HAP-1 (cell line): ENCODE measurements around the gene KCNJ5.

Experiments used
- DNase-seq, 2 experiments: peaks; one replicate each; pipeline ENCODE4 v3.0.0-alpha.2; 2016 to 2020; ENCODE audit warnings: low spot score in 2 of 2
- H3K27me3 ChIP-seq: fragments of 250-450 bp; sonication (Bioruptor Pico); 2 replicates; pipeline ENCODE4 v1.5.1; 2020; ENCODE audit warnings: low read depth, mild to moderate bottlenecking, moderate library complexity
- H3K36me3 ChIP-seq: fragments of 250-450 bp; sonication (Bioruptor Pico); replicated peaks from 2 replicates; pipeline ENCODE4 v1.5.1; 2020; ENCODE audit warnings: mild to moderate bottlenecking
- H3K4me1 ChIP-seq: fragments of 250-450 bp; sonication (Bioruptor Pico); 2 replicates; pipeline ENCODE4 v1.5.1; 2020; ENCODE audit warnings: mild to moderate bottlenecking
- H3K4me3 ChIP-seq: fragments of 250-450 bp; sonication (Bioruptor Pico); 2 replicates; pipeline ENCODE4 v1.5.1; 2020; ENCODE audit warnings: mild to moderate bottlenecking, moderate library complexity
- H3K9me3 ChIP-seq: fragments of 250-450 bp; sonication (Bioruptor Pico); 2 replicates; pipeline ENCODE4 v1.5.1; 2020; ENCODE audit warnings: mild to moderate bottlenecking, moderate library complexity
- in situ Hi-C: fragments of 300-500 bp; cut with MboI; formaldehyde crosslinking; loops from 3 replicates; pipeline ENCODE4 v1.14.3; 2020; ENCODE audit warnings: low sequenced_read_pairs, inconsistent platforms, mixed read lengths

KCNJ5 gene

DNA sequence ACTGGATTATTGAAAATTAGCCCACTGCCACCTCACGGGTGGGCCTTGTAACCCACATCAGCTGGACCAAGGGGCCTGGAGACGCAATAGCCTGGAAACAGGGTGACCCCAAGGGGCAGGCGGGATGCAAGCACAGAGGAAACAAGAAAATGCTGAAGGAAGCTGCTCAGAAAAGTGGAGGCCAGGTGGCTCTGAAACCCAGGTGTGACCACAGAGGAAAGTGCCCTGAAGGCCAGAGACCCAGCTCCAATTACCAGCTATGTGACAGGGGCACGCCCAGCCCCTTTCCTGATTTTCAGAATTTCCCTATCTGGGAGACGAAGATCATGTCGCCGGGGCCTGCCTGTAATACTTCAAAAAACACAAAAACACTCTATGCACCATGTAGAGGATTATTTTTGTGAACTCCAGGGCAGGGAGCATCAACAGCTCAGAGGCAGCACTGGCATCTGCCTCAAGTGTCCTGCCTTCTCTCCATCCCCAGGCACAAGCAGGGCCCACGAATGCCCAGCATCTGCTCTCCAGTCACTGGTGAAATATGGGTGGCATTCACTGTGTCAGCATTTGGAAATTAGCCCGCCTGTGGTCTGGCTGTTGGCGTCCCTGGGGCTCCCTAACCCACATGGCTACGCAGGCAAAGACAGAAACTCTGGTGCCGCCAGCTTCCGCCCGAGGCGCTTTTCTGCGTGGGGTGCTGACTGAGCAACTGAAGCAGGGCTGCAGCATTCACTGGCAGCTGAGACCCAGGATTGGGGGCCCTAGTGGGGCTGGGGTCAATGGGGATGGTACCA lies 30.4 kb upstream of the KCNJ5 start:
- Histone ChIP-seq H3K4me3 (no peak overlapping the region), H3K4me1 (no peaks in the 10 kb centered on the region; the same call in 1 of the 2 replicates), H3K36me3 (no peaks in the 10 kb centered on the region), H3K27me3 (no peaks in the 10 kb centered on the region), H3K9me3 (no peaks in the 10 kb centered on the region)
- in situ Hi-C loops = no loop called here
- DNase-seq = no peak

- H3K4me3 ChIP-seq = no peak overlapping the region
- H3K27me3 ChIP-seq = no peaks in the 10 kb centered on the region
- no peaks in the 10 kb centered on the region for H3K36me3 ChIP-seq
- in situ Hi-C loops = no loop called here
- no peaks in the 10 kb centered on the region; the same call in 1 of the 2 replicates for H3K4me1 ChIP-seq
- no peak for DNase-seq
- H3K9me3 ChIP-seq = no peaks in the 10 kb centered on the region
These were observed 28.8 kb upstream of the KCNJ5 start for GRCh38 chr11:128862406-128862805.

DNA sequence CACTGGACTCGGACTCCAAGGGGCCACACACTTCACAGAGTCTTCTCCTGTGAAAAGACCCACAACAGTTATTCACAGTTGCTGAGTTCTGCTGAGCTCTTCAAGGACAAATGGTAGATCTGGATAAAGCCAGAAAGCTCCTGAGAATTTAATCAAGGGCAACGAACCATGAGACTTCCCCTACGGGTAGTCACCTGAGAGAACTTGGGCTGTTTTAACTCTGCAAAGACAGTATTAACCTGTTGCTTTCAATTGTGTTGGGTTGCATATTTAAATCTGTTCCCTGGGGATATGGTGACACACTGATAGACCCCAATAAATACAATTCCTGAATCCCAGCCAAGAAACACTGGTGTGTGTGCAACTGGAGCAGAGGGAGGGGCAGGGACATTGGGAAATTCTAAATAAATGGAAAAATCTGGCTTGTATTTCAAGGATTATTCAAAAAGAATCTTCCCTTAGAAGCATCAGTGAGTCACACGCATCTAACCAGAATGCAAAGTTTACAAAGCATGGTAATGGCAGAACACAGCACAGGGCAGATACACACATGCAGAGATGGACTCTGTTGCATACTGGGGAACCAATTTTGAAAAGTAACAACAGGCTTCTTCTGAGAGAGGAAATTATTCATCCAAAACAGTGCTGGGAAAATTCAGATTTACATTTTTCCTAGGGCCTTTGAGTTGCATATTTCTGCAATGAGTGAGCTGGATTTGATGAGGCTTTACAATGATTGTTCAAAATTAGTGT lies 28.1 kb upstream of the KCNJ5 start:
- Histone ChIP-seq H3K9me3 (no peaks in the 10 kb centered on the region), H3K4me1 (no peaks in the 10 kb centered on the region; the same call in 1 of the 2 replicates), H3K27me3 (no peaks in the 10 kb centered on the region), H3K36me3 (no peaks in the 10 kb centered on the region), H3K4me3 (no peak overlapping the region)
- DNase-seq = peak in 1 of 2 experiments; percentile 29
- in situ Hi-C loops = no loop called here

GRCh38 chr11:128865490-128865889 lies 25.7 kb upstream of the KCNJ5 start:
- no peak for DNase-seq
- Histone ChIP-seq H3K27me3 (no peaks in the 10 kb centered on the region), H3K4me1 (no peaks in the 10 kb centered on the region; the same call in 1 of the 2 replicates), H3K9me3 (no peaks in the 10 kb centered on the region), H3K36me3 (no peaks in the 10 kb centered on the region), H3K4me3 (no peak overlapping the region)
- in situ Hi-C loops = no loop called here

GRCh38 chr11:128867277-128867676 lies 23.9 kb upstream of the KCNJ5 start, which contains the start of gene KCNJ1:
Gene KCNJ1, minus strand, starts transcription at chr11:128867296. Its CDS starts 27,053 bp downstream, at chr11:128840243.
- no peaks in the 10 kb centered on the region for H3K27me3 ChIP-seq
- in situ Hi-C loops = no loop called here
- H3K9me3 ChIP-seq = no peaks in the 10 kb centered on the region
- no peak for DNase-seq
- no peaks in the 10 kb centered on the region; the same call in 1 of the 2 replicates for H3K4me1 ChIP-seq
- no peak within 1 kb of the TSS for H3K4me3 ChIP-seq
- no peaks in the 10 kb centered on the region for H3K36me3 ChIP-seq

- no peaks in the 10 kb centered on the region for H3K4me1 ChIP-seq
- DNase-seq = no peak
- in situ Hi-C loops = no loop called here
- H3K36me3 ChIP-seq = no peaks in the 10 kb centered on the region
- H3K4me3 ChIP-seq = no peak overlapping the region
- H3K9me3 ChIP-seq = no peaks in the 10 kb centered on the region
- no peaks in the 10 kb centered on the region for H3K27me3 ChIP-seq
These were observed 22.1 kb upstream of the KCNJ5 start for GRCh38 chr11:128868841-128869671.

DNA sequence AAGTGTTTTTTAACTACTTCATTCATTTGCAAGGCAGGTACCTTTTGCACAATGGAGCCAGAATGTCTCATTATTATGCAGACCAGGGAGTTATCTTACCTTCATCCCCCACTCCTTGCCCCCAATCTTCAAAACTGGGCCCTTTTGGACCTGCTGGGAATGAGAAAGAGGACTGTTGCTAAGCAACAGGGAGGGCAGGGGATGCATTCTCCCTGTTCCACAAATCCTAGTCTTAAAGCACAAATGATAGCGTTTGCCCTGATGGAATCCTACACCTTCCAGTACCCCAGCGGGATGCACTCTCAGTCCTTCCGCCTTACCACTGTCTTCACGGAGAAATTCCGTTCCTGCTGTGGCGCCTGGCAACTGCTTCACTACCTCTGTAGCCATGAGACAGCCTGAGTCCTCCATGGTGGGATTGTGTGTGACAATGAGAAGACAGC lies 20.0 kb upstream of the KCNJ5 start:
- no peak overlapping the region for H3K4me3 ChIP-seq
- H3K4me1 ChIP-seq = no peaks in the 10 kb centered on the region
- in situ Hi-C loops = no loop called here
- H3K9me3 ChIP-seq = no peaks in the 10 kb centered on the region
- H3K36me3 ChIP-seq = no peaks in the 10 kb centered on the region
- H3K27me3 ChIP-seq = no peaks in the 10 kb centered on the region; the same call in 1 of the 2 replicates
- no peak for DNase-seq

DNA sequence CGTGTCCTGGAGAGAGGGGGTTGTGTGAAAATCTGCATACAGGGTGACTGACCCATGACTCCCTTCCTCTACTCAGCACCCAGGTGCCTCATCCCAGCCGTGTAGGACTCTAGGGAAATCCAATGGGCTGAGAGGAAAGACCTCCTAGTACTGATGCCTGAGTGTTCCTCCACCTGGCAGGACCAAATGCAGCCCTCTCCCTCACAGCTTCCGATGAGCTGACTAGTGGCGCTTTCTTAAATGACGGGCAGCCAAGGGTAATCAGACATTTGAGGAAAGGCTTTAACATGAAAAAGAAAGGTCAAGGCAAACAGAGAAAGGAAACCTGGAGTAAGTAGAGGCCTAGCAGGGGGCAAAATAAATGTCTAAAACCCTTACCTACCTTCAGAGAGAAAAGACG lies 19.1 kb upstream of the KCNJ5 start:
- Histone ChIP-seq H3K27me3 (no peaks in the 10 kb centered on the region; the same call in 1 of the 2 replicates), H3K36me3 (no peaks in the 10 kb centered on the region), H3K9me3 (no peaks in the 10 kb centered on the region), H3K4me1 (no peaks in the 10 kb centered on the region), H3K4me3 (no peak overlapping the region)
- in situ Hi-C loops = no loop called here
- no peak for DNase-seq

DNA sequence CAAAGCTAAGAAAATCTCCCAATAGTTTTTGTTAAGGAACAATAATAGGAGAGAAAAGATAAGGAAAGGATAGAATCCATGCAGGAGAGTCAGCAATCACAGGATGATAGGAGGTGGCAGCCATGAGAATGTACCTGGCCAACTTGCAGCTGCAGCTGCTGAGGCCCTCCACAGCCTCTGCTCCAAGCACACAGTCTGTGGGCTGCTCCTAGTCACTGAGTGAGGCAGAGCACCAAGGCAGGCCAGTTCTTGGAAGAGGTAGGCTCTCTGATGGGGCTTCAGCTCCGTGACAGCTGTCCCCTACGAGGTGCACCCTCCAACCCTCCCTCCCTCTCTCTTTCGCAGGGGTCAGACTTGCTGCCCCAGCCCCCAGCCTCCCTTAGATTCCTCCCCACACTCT lies 18.6 kb upstream of the KCNJ5 start:
- no peak overlapping the region for H3K4me3 ChIP-seq
- in situ Hi-C loops = no loop called here

GRCh38 chr11:128874427-128874826 lies 16.7 kb upstream of the KCNJ5 start:
- Histone ChIP-seq H3K36me3 (no peaks in the 10 kb centered on the region), H3K27me3 (no peaks in the 10 kb centered on the region; the same call in 1 of the 2 replicates), H3K9me3 (no peaks in the 10 kb centered on the region), H3K4me1 (no peaks in the 10 kb centered on the region), H3K4me3 (no peak overlapping the region)
- DNase-seq = no peak
- in situ Hi-C loops = no loop called here

More for the DNA sequence above, 18.6 kb upstream of the KCNJ5 start:
- H3K27me3 ChIP-seq = no peaks in the 10 kb centered on the region; the same call in 1 of the 2 replicates
- no peak for DNase-seq
- H3K36me3 ChIP-seq = no peaks in the 10 kb centered on the region
- no peaks in the 10 kb centered on the region for H3K4me1 ChIP-seq
- H3K9me3 ChIP-seq = no peaks in the 10 kb centered on the region

DNA sequence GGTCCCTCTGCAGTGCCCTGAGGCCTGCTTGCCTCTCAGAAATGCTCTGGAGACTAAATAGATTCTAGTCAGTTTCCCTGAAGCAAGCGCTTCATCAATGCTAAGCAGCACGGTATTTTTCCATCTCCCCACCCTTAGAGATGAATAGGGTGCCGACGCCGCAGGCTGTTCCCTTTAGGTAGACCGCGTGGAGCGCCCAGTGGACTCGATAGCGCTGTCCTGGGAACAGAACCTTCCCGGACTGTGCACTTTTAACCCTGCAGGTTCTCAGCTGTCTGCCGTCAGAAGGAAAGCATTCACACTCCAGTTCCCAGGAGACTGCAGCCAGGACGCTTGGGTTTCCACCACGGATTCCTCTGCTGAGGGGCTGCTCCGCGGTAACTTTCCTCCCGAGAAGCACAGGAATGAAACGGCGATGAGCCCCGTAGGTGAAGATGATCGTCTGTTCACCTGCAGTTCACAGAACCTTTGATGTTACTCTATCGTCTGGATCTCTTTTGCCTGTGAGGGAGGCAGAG lies 15.0 kb upstream of the KCNJ5 start:
- Histone ChIP-seq H3K36me3 (no peaks in the 10 kb centered on the region), H3K4me3 (no peak overlapping the region), H3K27me3 (no peaks in the 10 kb centered on the region; the same call in none of the 2 replicates), H3K9me3 (no peaks in the 10 kb centered on the region), H3K4me1 (no peaks in the 10 kb centered on the region)
- no peak for DNase-seq
- in situ Hi-C loops = loop anchor here (25.0 kb wide), 1 partner anchor 886 kb away; no protein-coding TSS in a partner anchor

DNA sequence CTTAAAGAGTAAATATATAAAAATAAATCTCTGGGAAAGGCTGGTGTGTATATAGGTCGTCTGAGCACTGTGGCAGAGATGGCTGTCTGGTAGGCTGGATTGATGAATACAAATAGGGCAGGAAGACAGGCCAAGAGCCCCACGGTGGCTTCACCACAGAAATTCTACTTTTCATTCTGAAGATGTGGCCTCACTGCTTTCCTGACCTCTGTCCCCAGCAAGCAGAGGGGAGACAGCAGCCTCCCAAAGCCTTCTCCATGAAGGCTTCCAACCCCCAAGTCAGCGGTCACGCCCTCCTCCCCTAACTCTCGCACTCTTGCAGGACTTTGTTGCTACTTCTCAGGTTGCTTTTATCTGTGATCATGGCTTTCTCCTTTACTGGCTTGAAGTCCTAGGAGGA lies 13.4 kb upstream of the KCNJ5 start:
- Histone ChIP-seq H3K4me3 (no peak overlapping the region), H3K36me3 (no peaks in the 10 kb centered on the region), H3K9me3 (no peaks in the 10 kb centered on the region), H3K27me3 (peaks cover 13% of the 10 kb centered on the region), H3K4me1 (no peaks in the 10 kb centered on the region)
- DNase-seq = no peak
- in situ Hi-C loops = loop anchor here (25.0 kb wide), 1 partner anchor 885 kb away; no protein-coding TSS in a partner anchor

DNA sequence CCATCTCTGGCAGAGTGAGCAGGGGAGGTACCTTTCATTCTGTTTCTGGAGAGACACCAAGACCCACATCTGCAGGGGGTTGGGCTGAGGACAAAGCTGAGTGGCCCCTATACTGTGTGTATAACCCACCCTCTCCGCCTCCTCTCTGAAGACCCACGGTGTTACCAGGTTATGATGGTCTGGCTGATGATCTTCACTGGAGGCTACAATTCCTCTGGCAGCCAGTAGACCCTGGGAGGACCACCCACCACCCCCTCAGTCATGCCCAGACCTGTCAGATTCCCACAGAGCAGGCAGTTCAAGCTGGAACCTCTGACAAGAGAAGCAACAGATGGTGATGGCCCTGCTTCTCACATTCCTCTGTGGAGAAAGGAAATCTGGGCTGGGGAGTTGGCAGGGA lies 12.7 kb upstream of the KCNJ5 start:
- H3K9me3 ChIP-seq = no peaks in the 10 kb centered on the region
- no peak overlapping the region for H3K4me3 ChIP-seq
- no peak for DNase-seq
- no peaks in the 10 kb centered on the region for H3K4me1 ChIP-seq
- H3K27me3 ChIP-seq = peaks cover 20% of the 10 kb centered on the region
- no peaks in the 10 kb centered on the region for H3K36me3 ChIP-seq
- in situ Hi-C loops = loop anchor here (25.0 kb wide), 1 partner anchor 884 kb away; no protein-coding TSS in a partner anchor
